ENCODE measurements around the gene NDST1.

Gene NDST1

DNA sequence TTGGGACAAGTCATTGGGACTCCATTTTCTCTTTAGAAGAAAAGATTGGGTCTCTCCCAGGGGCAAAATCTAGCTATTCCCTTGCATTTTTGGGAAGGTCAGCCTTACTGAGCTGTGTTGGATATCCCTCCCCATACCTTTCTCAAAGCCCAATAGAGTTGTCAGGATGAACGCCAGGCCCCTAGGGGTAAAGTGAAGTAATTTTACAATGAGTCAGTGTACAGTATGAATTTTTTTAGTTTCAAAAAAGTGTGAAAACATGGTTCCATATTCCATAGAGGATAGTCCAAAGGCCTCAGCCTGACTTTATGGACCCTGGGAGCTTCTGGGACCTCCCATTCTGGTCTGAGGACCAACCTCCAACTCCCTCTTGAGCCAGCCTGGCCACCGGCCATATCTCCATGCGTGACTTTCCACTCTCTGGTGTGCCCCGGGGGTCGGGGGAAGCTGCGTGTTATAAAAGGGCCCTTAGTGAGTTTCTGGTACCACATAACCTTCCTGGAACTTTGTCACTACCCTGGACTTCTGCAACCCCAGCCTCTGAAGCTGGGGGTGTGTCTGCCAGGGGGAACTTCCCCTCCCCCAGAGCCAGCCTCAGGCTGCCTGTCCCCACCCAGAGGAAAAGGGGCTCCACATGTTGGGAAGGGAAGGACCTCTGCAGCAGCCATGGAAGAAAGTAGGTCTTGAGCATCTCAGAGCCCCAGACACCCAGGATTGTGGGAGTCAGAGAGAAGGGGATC lies 80.1 kb downstream of the NDST1 start:
- DNase-seq (ENCODE audit: low read depth, low spot score): no peak

DNA sequence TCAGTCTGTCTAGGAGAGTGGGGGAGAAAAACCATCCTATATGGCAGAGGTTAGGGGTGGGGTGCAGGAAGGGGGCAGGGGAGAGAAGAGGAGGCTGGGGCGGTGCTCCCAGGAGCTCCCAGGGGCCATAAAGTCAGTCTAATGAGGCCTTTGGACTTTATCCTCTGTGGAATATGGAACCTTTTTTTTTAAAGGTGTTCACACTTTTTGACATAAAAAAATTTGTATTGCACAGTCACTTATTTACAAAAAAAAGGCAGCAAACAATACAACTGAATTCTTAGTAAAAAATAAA lies 80.6 kb downstream of the NDST1 start:
- no peak for DNase-seq (ENCODE audit: low read depth, low spot score)

DNA sequence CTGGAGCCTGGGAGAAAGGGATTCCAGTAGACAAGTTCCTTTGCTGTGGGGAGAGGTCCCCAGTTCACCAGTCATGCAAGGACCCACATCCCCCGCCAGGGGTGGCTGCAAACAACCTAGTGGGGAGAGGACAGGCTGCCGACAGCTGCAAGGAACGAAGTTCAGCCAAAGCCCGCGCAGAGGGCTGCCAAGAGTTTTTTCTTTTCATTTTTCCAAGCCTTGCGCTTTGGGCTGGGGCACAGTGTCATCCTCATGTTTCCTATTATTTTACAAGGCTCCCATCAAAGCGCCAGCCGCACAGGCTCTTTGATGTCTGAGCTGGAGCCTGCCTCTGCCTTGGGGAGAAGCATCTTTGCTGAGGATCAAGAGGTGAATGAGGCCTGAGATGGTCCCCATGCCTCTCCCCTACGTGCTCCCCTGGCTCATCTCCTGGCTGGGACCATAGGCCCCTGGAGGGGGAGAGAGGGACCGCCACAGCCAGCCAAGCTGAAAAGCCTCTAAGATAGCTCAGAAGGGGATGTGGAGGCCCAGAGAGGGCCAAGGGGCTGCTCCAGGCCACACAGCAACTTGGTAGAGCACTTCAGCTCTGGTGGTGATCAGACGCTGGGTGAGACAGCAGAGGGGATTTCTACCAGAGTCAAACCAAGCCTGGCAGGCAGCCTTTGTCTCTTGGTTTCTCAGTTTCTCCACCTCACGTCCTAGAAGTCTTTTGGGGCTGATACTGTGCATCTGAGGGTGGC lies 82.1 kb downstream of the NDST1 start:
- no peak for DNase-seq (ENCODE audit: low read depth, low spot score)

- no peak for DNase-seq (ENCODE audit: low read depth, low spot score)
These were observed 83.2 kb downstream of the NDST1 start for GRCh38 chr5:150590979-150591695.

- DNase-seq (ENCODE audit: low read depth, low spot score): no peak
These were observed 85.7 kb downstream of the NDST1 start for GRCh38 chr5:150593593-150593992.

DNA sequence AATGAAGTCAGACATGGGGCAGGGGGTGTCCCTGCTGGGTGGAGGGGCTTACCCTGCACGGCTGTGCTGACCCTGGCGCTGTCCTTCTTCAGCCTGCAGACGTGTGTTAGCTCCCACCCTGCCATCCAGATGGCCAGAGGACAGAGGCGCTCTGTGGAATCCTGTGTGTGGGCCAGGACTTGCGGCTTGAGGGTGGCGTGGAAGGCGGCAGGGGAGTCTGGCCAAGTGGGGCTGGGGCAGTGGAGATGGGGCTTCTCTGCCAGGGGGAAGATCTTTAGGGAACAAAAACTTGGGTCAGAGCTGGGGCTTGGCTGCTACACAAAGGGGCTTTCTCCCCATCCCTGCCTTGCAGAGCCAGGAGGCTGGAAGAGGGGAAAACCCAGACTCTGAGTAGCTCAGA lies 86.1 kb downstream of the NDST1 start:
- DNase-seq (ENCODE audit: low read depth, low spot score): no peak

DNA sequence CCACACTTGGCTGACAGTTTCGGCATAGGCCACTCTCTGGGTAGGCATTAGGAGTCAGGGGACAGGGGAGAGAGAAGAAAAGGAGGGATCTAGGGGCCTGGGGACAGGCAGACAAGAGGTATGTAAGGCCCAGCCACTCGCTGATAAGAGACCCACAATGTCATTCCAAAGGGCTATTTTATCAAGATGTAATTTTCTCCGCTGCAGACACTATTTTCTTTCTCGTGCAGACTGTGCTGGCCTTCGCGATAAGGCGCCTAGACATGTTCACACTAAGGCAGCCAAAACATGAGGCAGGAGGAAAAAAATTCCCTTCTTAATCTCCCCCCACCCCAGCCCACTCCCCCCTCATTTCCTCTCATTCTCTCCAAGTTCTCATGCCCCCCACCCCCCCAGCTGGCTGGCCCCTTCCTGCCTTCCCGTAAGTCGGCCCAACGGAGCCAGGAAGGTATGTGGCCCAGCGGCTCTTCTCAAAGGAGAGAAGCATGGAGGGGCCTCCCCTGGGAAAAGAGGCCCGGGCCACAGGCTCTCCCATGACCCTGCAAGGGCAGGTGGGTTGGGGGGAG lies 87.6 kb downstream of the NDST1 start:
- no peak for DNase-seq (ENCODE audit: low read depth, low spot score)

- no peak for DNase-seq (ENCODE audit: low read depth, low spot score)
These were observed 88.4 kb downstream of the NDST1 start for GRCh38 chr5:150596313-150596712.

- no peak for DNase-seq (ENCODE audit: low read depth, low spot score)
These were observed 88.9 kb downstream of the NDST1 start for GRCh38 chr5:150596826-150597225.

- no peak for DNase-seq (ENCODE audit: low read depth, low spot score)
These were observed 90.1 kb downstream of the NDST1 start for GRCh38 chr5:150598006-150598405.

DNA sequence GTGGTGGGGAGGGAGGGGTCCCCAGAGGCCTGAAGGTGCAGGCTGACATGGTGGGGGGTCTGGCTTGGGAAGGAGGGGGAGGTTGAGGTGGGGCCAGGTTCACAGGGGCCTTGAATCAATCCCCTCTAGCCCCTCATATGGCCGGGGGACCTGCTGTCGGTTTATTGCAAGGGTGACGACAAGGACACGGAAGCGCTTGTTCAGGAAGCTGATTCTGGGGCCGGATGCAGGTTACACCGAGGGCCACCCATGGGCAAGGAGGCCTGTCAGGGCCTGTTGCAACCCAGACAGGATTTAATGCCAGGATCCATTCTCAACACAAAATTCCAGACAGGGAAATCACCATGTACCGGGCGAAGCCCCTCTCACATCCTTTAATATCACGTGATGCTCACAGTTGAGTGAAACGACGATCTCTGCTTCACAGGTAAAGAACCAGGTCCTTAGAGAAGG lies 90.9 kb downstream of the NDST1 start:
- DNase-seq (ENCODE audit: low read depth, low spot score): no peak

DNA sequence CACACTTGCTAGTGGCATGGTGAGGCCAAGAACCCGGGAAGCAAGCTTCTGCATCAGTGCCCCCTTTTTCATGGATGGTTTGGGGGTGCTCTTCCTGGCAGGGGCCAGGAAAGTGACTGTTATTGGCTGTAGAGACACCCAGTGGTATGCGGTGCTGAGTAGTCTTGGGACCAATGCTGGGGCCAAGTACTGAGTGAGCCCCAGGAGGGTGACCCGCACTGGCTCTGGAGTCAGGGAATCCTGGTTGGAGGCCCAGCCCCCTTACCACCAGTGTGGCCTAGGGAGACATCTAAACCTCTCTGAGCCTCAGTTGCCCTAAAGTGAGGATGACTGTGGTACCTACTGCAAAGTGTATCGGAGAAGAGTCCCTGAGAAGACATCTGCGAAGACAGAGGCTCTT lies 91.3 kb downstream of the NDST1 start:
- DNase-seq (ENCODE audit: low read depth, low spot score): no peak

GRCh38 chr5:150599917-150600511 lies 92.1 kb downstream of the NDST1 start:
- DNase-seq (ENCODE audit: low read depth, low spot score): no peak

DNA sequence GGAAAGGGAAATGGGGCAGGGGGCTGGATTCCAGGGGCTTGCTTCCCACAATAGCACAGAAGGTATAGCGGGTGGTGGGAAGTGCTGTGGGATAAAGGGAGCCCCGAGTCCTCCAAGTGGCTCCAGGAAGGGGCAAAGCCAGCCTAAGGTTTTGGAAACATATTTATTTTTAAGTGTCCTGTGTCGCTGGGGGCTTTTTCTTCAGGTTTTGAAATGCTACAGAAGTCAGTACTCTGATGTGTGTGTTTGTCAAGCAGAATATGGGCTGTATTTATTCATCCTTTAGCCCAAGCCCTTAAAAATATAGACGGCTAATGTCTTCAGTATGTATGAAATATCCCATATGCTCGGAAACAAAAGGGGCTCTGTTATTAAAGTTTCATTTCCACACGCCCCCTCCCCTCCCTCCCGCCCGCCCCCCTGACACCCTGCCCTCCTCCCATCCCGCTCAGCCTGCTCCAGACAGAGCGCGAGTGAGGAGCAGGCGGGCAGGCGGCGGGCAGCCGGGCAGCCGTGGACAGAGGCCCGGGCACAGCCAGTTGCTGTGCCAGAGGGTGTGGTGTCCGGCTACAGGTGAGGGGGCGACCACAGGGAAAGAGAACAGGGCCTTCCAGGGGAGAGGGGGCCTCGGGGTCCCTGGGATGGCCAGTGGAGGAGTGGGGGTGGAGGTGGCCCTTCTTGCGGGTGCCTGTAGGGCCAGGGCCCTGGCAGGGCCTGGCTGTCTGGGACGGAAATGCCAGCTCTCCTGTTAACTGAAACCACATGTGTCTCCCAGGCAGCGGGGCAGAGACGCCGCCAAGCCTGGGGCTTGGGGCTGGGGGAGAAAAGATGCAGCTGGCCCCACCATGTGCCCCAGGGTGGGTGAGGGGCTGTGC lies 92.9 kb downstream of the NDST1 start:
- no peak for DNase-seq (ENCODE audit: low read depth, low spot score)

DNA sequence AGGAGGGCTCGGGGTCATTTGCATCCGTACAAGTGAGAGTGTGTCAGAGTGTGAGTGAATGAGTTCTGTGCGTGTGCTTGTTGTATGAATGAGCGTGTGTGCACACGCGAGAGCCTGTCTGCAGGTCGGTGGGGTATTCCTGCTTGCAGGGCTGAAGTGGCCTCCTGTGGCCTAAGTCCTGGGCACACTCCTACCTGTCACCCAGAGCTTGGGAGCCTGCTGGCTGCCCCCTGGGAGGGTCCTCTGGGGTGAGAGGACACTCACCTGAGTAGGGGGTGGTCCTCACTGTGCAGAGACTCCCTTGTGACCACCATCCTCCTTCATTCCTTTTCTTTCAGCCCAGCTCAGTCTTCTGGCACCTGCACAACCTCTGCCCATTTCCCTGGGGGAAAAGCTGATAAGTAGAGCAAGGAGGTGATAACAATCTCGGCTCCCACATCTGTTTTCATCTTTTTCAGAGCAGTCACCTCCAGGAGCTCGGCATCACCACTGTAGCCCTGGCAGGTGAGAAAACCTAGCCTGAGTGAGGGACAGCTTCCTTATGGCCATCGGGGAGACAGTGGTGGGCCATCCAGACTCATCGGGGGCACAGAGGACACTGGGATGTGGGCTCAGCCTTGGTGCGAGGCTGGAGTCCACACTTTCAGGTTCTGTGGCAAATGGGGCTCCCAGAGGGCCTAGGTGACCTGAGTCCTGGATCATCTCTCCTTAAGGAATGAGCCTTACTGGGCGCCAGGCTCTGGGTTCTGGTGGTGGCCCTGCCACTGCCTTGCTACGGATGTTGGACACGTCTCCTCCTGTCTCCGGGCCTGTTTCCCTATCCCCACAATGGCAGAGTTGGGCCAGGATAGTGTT lies 93.8 kb downstream of the NDST1 start:
- DNase-seq (ENCODE audit: low read depth, low spot score): no peak

DNA sequence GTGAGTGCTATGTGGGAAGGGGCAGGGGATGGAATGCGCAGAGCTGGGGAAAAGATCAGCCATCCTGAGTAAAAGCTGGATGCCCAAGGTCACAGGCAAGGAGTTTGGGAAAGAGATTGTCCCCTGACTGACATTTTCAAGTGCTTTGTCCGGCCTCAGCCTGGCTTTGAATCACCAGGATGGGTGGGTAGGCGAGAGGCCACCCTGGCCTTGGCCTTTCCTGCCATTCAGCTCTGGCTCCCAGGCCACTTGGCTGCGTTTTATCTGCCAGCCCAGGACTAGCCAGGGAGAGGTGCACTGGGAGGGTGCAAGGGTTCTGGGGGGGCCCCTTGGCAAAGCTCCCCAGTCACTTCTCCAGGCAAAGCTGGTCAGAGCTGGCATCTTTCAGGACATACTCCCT lies 95.1 kb downstream of the NDST1 start:
- no peak for DNase-seq (ENCODE audit: low read depth, low spot score)

GRCh38 chr5:150603491-150603890 lies 95.6 kb downstream of the NDST1 start:
- no peak for DNase-seq (ENCODE audit: low read depth, low spot score)

DNA sequence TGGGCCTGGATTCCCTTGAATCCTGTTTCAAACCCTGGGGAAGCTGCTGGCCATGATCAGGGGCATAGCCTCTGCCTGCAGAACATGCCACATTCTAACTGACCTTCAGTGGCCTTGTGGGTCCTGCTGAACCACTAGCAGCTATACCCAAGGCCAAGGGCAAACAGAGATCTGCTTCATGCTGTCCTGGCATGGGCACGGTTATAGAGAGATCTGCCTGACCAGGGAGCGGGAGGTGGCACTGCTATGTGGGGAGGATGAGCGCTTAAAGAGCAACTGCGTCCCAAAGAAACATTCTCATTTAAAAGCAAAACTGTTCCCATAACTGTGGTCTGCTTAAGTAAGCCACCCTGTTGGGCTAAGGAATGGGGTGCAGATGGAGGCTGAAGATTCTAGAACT lies 96.1 kb downstream of the NDST1 start:
- no peak for DNase-seq (ENCODE audit: low read depth, low spot score)

GRCh38 chr5:150604894-150605440 lies 97.0 kb downstream of the NDST1 start:
- DNase-seq (ENCODE audit: low read depth, low spot score): no peak

DNA sequence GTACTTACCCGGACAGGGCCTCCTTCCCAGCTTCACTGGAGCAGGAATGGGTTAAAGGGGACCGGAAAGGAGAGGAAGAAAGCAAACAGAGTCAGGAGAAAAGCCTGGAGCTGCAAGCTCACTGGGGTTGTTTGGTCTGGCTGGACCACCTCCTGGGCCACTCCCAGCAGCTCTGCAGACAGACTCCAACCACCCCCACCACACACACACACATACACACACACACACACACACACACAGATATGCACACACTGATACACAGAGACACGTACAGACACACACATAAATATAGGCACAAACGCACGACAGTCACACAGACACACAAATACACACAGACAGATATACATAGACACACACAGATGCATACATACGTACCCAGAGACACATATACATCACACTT lies 97.6 kb downstream of the NDST1 start:
- no peak for DNase-seq (ENCODE audit: low read depth, low spot score)

All from activated CD4-positive, CD25-positive, alpha-beta regulatory T cell treated with anti-CD3 and anti-CD28 coated beads, Interleukin-2, amount 50 U/mL, for 16 hours (primary cell).